H9 (cell line): ENCODE data around the gene CIB4. TPM values are rescaled to one million over a fixed set of nuclear protein-coding genes. Genes with fewer than 3 reads are reported as not detected.

Experiments used
- DNase-seq: peaks from one replicate; pipeline ENCODE4 v3.0.0-alpha.2; 2017
- H2AFZ ChIP-seq: one replicate; pipeline ENCODE4 v1.6.1; 2013; ENCODE audit warnings: mild to moderate bottlenecking, low read length, control low read depth, moderate library complexity
- H2AK5ac ChIP-seq: 2 replicates; pipeline ENCODE4 v1.6.1; 2013; ENCODE audit warnings: low read length, control low read depth, mixed read lengths; ENCODE audit not compliant: insufficient read length
- H2BK120ac ChIP-seq: one replicate; pipeline ENCODE4 v1.6.1; 2013; ENCODE audit warnings: low read depth, mild to moderate bottlenecking, low read length, control low read depth, inconsistent platforms; ENCODE audit not compliant: poor library complexity, severe bottlenecking
- H2BK12ac ChIP-seq: 2 replicates; pipeline ENCODE4 v1.6.1; 2013; ENCODE audit warnings: low read length, control low read depth, mixed read lengths, low read depth; ENCODE audit not compliant: insufficient read length
- H2BK15ac ChIP-seq: 2 replicates; pipeline ENCODE4 v1.6.1; 2013; ENCODE audit warnings: low read depth, low read length, control low read depth
- H2BK20ac ChIP-seq: one replicate; pipeline ENCODE4 v1.6.1; 2013; ENCODE audit warnings: low read depth, mild to moderate bottlenecking, low read length, control low read depth, inconsistent platforms; ENCODE audit not compliant: poor library complexity, severe bottlenecking
- H2BK5ac ChIP-seq: 2 replicates; pipeline ENCODE4 v1.6.1; 2013; ENCODE audit warnings: low read length, control low read depth, mixed read lengths; ENCODE audit not compliant: insufficient read length
- H3K14ac ChIP-seq: 2 replicates; pipeline ENCODE4 v1.6.1; 2013; ENCODE audit warnings: low read length, control low read depth; ENCODE audit not compliant: insufficient read depth
- H3K18ac ChIP-seq: 2 replicates; pipeline ENCODE4 v1.6.1; 2013; ENCODE audit warnings: low read depth, mild to moderate bottlenecking, mixed read lengths, low read length, control low read depth; ENCODE audit not compliant: insufficient read length
- H3K23ac ChIP-seq: 2 replicates; pipeline ENCODE4 v1.6.1; 2013; ENCODE audit warnings: low read length, control low read depth, mixed read lengths, low read depth; ENCODE audit not compliant: insufficient read length
- H3K23me2 ChIP-seq: 2 replicates; pipeline ENCODE4 v1.6.1; 2013; ENCODE audit warnings: low read depth, mild to moderate bottlenecking, mixed read lengths, low read length, control low read depth; ENCODE audit not compliant: insufficient read length, poor library complexity, severe bottlenecking
- H3K27ac ChIP-seq: 2 replicates; pipeline ENCODE4 v1.5.1; 2013; ENCODE audit warnings: low read length, control low read depth, mixed read lengths, low read depth; ENCODE audit not compliant: insufficient read length
- H3K27me3 ChIP-seq: 2 replicates; pipeline ENCODE4 v1.6.1; 2013; ENCODE audit warnings: low read length, control low read depth, inconsistent platforms; ENCODE audit not compliant: insufficient read depth
- H3K4ac ChIP-seq: 2 replicates; pipeline ENCODE4 v1.6.1; 2013; ENCODE audit warnings: low read depth, mild to moderate bottlenecking, control low read depth, inconsistent platforms, low read length, moderate library complexity
- H3K4me1 ChIP-seq: 2 replicates; pipeline ENCODE4 v1.6.1; 2013; ENCODE audit warnings: low read length, control low read depth, inconsistent platforms; ENCODE audit not compliant: insufficient read depth
- H3K4me2 ChIP-seq: 2 replicates; pipeline ENCODE4 v1.6.1; 2013; ENCODE audit warnings: low read length, control low read depth, mixed read lengths; ENCODE audit not compliant: insufficient read length, insufficient read depth
- H3K56ac ChIP-seq: 2 replicates; pipeline ENCODE4 v1.6.1; 2013; ENCODE audit warnings: low read depth, mild to moderate bottlenecking, mixed read lengths, low read length, control low read depth; ENCODE audit not compliant: insufficient read length
- H3K79me1 ChIP-seq: 2 replicates; pipeline ENCODE4 v1.6.1; 2013; ENCODE audit warnings: low read depth, mild to moderate bottlenecking, moderate library complexity, low read length, control low read depth, inconsistent platforms; ENCODE audit not compliant: insufficient read depth, poor library complexity, severe bottlenecking
- H3K79me2 ChIP-seq: 2 replicates; pipeline ENCODE4 v1.6.1; 2013; ENCODE audit warnings: low read length, control low read depth, inconsistent platforms; ENCODE audit not compliant: insufficient read depth
- H3K9ac ChIP-seq: 2 replicates; pipeline ENCODE4 v1.6.1; 2013; ENCODE audit warnings: low read length, control low read depth, mixed read lengths; ENCODE audit not compliant: insufficient read length; ENCODE audit errors: extremely low read depth
- H3K9me3 ChIP-seq: one replicate; pipeline ENCODE4 v1.6.1; 2013; ENCODE audit warnings: low read depth, low read length, inconsistent platforms; ENCODE audit not compliant: control insufficient read depth
- H3T11ph ChIP-seq: one replicate; pipeline ENCODE4 v1.6.1; 2013; ENCODE audit warnings: mild to moderate bottlenecking, low read length, control low read depth, inconsistent platforms
- H4K20me1 ChIP-seq: one replicate; pipeline ENCODE4 v1.6.1; 2013; ENCODE audit not compliant: control insufficient read depth, insufficient read length, insufficient read depth
- H4K5ac ChIP-seq: 2 replicates; pipeline ENCODE4 v1.6.1; 2013; ENCODE audit warnings: low read depth, mild to moderate bottlenecking, mixed read lengths, low read length, control low read depth; ENCODE audit not compliant: insufficient read length
- H4K8ac ChIP-seq: replicated peaks from 2 replicates; pipeline ENCODE4 v1.6.1; 2013; ENCODE audit warnings: low read length, control low read depth, mixed read lengths, low read depth; ENCODE audit not compliant: insufficient read length
- H4K91ac ChIP-seq: 2 replicates; pipeline ENCODE4 v1.6.1; 2013; ENCODE audit warnings: low read depth, mild to moderate bottlenecking, moderate library complexity, mixed read lengths, low read length, control low read depth; ENCODE audit not compliant: insufficient read length
- H3K27ac Mint-ChIP-seq, 3 experiments: 2 replicates in 2 of 3; 3 replicates in 1 of 3; pipeline ENCODE4 v1.8.0; 2020 to 2021; ENCODE audit warnings: mixed read lengths in 3 of 3, mild to moderate bottlenecking in 1 of 3, moderate library complexity in 1 of 3
- H3K27me3 Mint-ChIP-seq: 2 replicates; pipeline ENCODE4 v1.8.0; 2021; ENCODE audit warnings: low read depth, mild to moderate bottlenecking, moderate library complexity, mixed read lengths
- H3K36me3 Mint-ChIP-seq, 3 experiments: 2 replicates in 2 of 3; 3 replicates in 1 of 3; pipeline ENCODE4 v1.8.0; 2020 to 2021; ENCODE audit warnings: low read depth in 3 of 3, mixed read lengths in 3 of 3; ENCODE audit not compliant: insufficient read depth in 1 of 3
- H3K4me1 Mint-ChIP-seq, 2 experiments: 2 replicates each; pipeline ENCODE4 v1.8.0; 2020; ENCODE audit warnings: mixed read lengths in 2 of 2
- H3K4me3 Mint-ChIP-seq, 2 experiments: 2 replicates in 1 of 2; 3 replicates in 1 of 2; pipeline ENCODE4 v1.8.0; 2020 to 2021; ENCODE audit warnings: mild to moderate bottlenecking in 2 of 2, mixed read lengths in 2 of 2, moderate library complexity in 1 of 2
- H3K9me3 Mint-ChIP-seq, 2 experiments: 2 replicates in 1 of 2; 3 replicates in 1 of 2; pipeline ENCODE4 v1.8.0; 2020; ENCODE audit warnings: mild to moderate bottlenecking in 2 of 2, mixed read lengths in 2 of 2, moderate library complexity in 1 of 2
- WGBS: extraction: QIAGEN DNeasy Blood & Tissue Kit; methylation state at CpG from one replicate; pipeline ENCODE4 v1.1.7; 2013; ENCODE audit warnings: missing lambda C conversion rate, low lambda C conversion rate, mixed read lengths; ENCODE audit not compliant: insufficient read length; ENCODE audit errors: extremely low coverage; 5-methylcytosine and 5-hydroxymethylcytosine counted together
- total RNA-seq: library from RNA; stranded (reverse); gene quantifications from 2 replicates; pipeline ENCODE4 v1.2.1, GENCODE V29; 2021
- TF ChIP-seq, protein P1 (sequence below): fragments of 200-600 bp; sonication (generic); conservative IDR thresholded peaks from 3 replicates; pipeline ENCODE4 v1.8.0; 2021; ENCODE audit warnings: antibody characterized with exemption, mild to moderate bottlenecking

The CIB4 gene
- total RNA-seq, 1 experiment from 2014 or later, result not detected

DNA sequence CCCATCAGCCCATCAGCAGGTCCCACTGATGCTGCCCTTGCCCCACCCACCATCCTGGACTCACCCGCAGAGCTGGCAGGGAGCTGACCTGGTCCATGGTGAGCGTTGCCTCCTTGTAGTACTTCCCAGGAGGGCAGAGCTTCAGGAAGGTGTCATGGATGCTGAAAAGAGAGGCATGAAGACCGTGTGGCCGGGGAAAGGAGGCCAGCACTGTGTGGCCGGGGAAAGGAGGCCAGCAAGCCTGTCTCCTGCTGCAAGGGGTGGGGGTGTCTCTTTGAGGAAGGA is 11.9 kb downstream of the CIB4 start:
- Histone ChIP-seq H2AFZ (no peak overlapping the region), H2BK5ac (no peak overlapping the region), H3K4ac (no peak overlapping the region), H3K4me2 (no peak overlapping the region), H2AK5ac (no peak overlapping the region), H3K79me2 (no peaks in the 10 kb centered on the region), H4K5ac (no peak overlapping the region), H2BK12ac (no peak overlapping the region), H2BK20ac (no peak overlapping the region), H2BK120ac (no peak overlapping the region), H3T11ph (no peak overlapping the region), H3K27me3 (no peaks in the 10 kb centered on the region), H4K20me1 (no peaks in the 10 kb centered on the region), H4K8ac (no peak overlapping the region), H3K14ac (no peak overlapping the region), H3K9ac (no peak overlapping the region), H2BK15ac (no peak overlapping the region), H3K23ac (no peak overlapping the region), H3K18ac (no peak overlapping the region), H3K23me2 (peaks cover 2% of the 10 kb centered on the region), H4K91ac (no peak overlapping the region), H3K9me3 (no peaks in the 10 kb centered on the region), H3K4me1 (no peaks in the 10 kb centered on the region), H3K27ac (no peak overlapping the region), H3K56ac (no peak overlapping the region), H3K79me1 (no peaks in the 10 kb centered on the region)
- TF ChIP-seq, protein P1, sequence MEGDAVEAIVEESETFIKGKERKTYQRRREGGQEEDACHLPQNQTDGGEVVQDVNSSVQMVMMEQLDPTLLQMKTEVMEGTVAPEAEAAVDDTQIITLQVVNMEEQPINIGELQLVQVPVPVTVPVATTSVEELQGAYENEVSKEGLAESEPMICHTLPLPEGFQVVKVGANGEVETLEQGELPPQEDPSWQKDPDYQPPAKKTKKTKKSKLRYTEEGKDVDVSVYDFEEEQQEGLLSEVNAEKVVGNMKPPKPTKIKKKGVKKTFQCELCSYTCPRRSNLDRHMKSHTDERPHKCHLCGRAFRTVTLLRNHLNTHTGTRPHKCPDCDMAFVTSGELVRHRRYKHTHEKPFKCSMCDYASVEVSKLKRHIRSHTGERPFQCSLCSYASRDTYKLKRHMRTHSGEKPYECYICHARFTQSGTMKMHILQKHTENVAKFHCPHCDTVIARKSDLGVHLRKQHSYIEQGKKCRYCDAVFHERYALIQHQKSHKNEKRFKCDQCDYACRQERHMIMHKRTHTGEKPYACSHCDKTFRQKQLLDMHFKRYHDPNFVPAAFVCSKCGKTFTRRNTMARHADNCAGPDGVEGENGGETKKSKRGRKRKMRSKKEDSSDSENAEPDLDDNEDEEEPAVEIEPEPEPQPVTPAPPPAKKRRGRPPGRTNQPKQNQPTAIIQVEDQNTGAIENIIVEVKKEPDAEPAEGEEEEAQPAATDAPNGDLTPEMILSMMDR, result no peak
- H3K9me3 Mint-ChIP-seq, result no peaks in the 10 kb centered on the region
- no CpG with 5 or more reads among the region's 5 CpGs for WGBS
- H3K4me1 Mint-ChIP-seq, result peaks cover 8 to 13% of the 10 kb centered on the region in 2 experiments
- no peak overlapping the region for H3K4me3 Mint-ChIP-seq
- no peaks in the 10 kb centered on the region for H3K36me3 Mint-ChIP-seq
- H3K27me3 Mint-ChIP-seq, result peaks cover 18% of the 10 kb centered on the region
- no peak for DNase-seq
- 0 out of 7 replicates have a peak overlapping the region, but pooled peaks of 1 of the 3 experiments have one; percentile 57 for H3K27ac Mint-ChIP-seq
